GM23248 (cell line): ENCODE results near the gene MAN1C1. TPM values are rescaled to one million over a fixed set of nuclear protein-coding genes. Genes with fewer than 3 reads are reported as not detected.

Experiments used
- DNase-seq: peaks from one replicate; pipeline ENCODE4 v3.0.0-alpha.2; 2015
- H2AFZ ChIP-seq: fragments of 200-600 bp; sonication (generic); 2 replicates; pipeline ENCODE4 v1.6.1; 2016; ENCODE audit warnings: antibody characterized with exemption
- H3F3A ChIP-seq: fragments of 200-600 bp; sonication (generic); 2 replicates; pipeline ENCODE4 v1.6.1; 2016; ENCODE audit warnings: mild to moderate bottlenecking, antibody characterized with exemption, mixed run types; ENCODE audit not compliant: insufficient read depth
- H3K27ac ChIP-seq: fragments of 200-600 bp; sonication (generic); 2 replicates; pipeline ENCODE4 v1.5.1; 2016; ENCODE audit warnings: mild to moderate bottlenecking
- H3K27me3 ChIP-seq: fragments of 200-600 bp; sonication (generic); replicated peaks from 2 replicates; pipeline ENCODE4 v1.6.1; 2016; ENCODE audit warnings: mild to moderate bottlenecking; ENCODE audit not compliant: insufficient read depth
- H3K36me3 ChIP-seq: fragments of 200-600 bp; sonication (generic); 2 replicates; pipeline ENCODE4 v1.6.1; 2016; ENCODE audit warnings: low read depth, mild to moderate bottlenecking
- H3K4me1 ChIP-seq: fragments of 200-600 bp; sonication (generic); 2 replicates; pipeline ENCODE4 v1.6.1; 2016; ENCODE audit warnings: mild to moderate bottlenecking; ENCODE audit not compliant: insufficient read depth
- H3K4me2 ChIP-seq: fragments of 200-600 bp; sonication (generic); one replicate; pipeline ENCODE4 v1.6.1; 2016; ENCODE audit warnings: mild to moderate bottlenecking; ENCODE audit not compliant: unreplicated experiment
- H3K4me3 ChIP-seq: fragments of 200-600 bp; sonication (generic); 2 replicates; pipeline ENCODE4 v1.5.1; 2016; ENCODE audit warnings: mild to moderate bottlenecking
- H3K79me2 ChIP-seq: fragments of 200-600 bp; sonication (generic); 2 replicates; pipeline ENCODE4 v1.6.1; 2016; ENCODE audit warnings: mild to moderate bottlenecking; ENCODE audit not compliant: insufficient read depth
- H3K9ac ChIP-seq: fragments of 200-600 bp; sonication (generic); 2 replicates; pipeline ENCODE4 v1.6.1; 2016; ENCODE audit warnings: mild to moderate bottlenecking
- H3K9me2 ChIP-seq: fragments of 200-600 bp; sonication (generic); 2 replicates; pipeline ENCODE4 v1.6.1; 2016; ENCODE audit warnings: mixed run types, mild to moderate bottlenecking, moderate library complexity; ENCODE audit not compliant: insufficient read depth
- H3K9me3 ChIP-seq: fragments of 200-600 bp; sonication (generic); one replicate; pipeline ENCODE4 v1.6.1; 2017; ENCODE audit warnings: low read depth
- H4K20me1 ChIP-seq: fragments of 200-600 bp; sonication (generic); 2 replicates; pipeline ENCODE4 v1.6.0; 2016; ENCODE audit not compliant: insufficient read depth
- EZH2 ChIP-seq: fragments of 200-600 bp; sonication (generic); IDR thresholded peaks from 2 replicates; pipeline ENCODE4 v1.6.1; 2018; ENCODE audit warnings: antibody characterized with exemption, mild to moderate bottlenecking; ENCODE audit not compliant: insufficient read depth, poor library complexity, severe bottlenecking
- EZH2phosphoT487 ChIP-seq: fragments of 200-600 bp; sonication (generic); IDR thresholded peaks from 2 replicates; pipeline ENCODE4 v1.6.1; 2018; ENCODE audit warnings: antibody characterized with exemption, moderate library complexity, mild to moderate bottlenecking, low read depth; ENCODE audit not compliant: insufficient read depth
- WGBS, 2 experiments: methylation state at CpG; one replicate each; pipeline ENCODE4 v1.1.6; 2015 to 2017; ENCODE audit warnings: low lambda C conversion rate in 2 of 2, low coverage in 1 of 2; ENCODE audit errors: missing lambda C conversion rate in 2 of 2; 5-methylcytosine and 5-hydroxymethylcytosine counted together
- in situ Hi-C: fragments of 300-500 bp; cut with MboI; formaldehyde crosslinking; loops from 2 replicates; pipeline ENCODE4 v1.15.0; 2020
- polyA plus RNA-seq: library from polyadenylated mRNA; unstranded; fragments of >200 nt; fragmentation: Nextera tagmentation; extraction: Ambion mirVana; gene quantifications from 2 replicates; pipeline ENCODE4 v1.2.1, GENCODE V29; 2016
- total RNA-seq: library from RNA; depleted of rRNA; stranded (reverse); fragments of >200 nt; shearing (Covaris generic); gene quantifications from 2 replicates; pipeline ENCODE4 v1.2.3, GENCODE V29; 2014

MAN1C1 gene
- total and polyA plus RNA-seq, 2 experiments from 2014 or later: 0.29 to 1.1 TPM

- Histone ChIP-seq H2AFZ (no peak overlapping the region), H3K9me2 (no peaks in the 10 kb centered on the region), H3K4me1 (peaks cover 12% of the 10 kb centered on the region; the same call in 1 of the 2 replicates), H3K9me3 (no peaks in the 10 kb centered on the region), H3K4me3 (no peak overlapping the region), H3K79me2 (no peaks in the 10 kb centered on the region), H3K9ac (no peak overlapping the region), H3K36me3 (no peaks in the 10 kb centered on the region), H3K4me2 (peak overlapping the region; percentile 21), H3K27me3 (no peaks in the 10 kb centered on the region; the same call in 1 of the 2 replicates), H3K27ac (no peak overlapping the region), H3F3A (no peaks in the 10 kb centered on the region), H4K20me1 (no peaks in the 10 kb centered on the region)
- peak; percentile 56 for DNase-seq
- in situ Hi-C loops: no loop called here
- WGBS, 2 experiments: 37 to 49% methylated on average over 9 of the region's 9 CpGs
- TF ChIP-seq EZH2phosphoT487: no peak
- no peak for TF ChIP-seq EZH2
Measured at GRCh38 chr1:25683731-25684130, 67.1 kb downstream of the MAN1C1 start.

DNA sequence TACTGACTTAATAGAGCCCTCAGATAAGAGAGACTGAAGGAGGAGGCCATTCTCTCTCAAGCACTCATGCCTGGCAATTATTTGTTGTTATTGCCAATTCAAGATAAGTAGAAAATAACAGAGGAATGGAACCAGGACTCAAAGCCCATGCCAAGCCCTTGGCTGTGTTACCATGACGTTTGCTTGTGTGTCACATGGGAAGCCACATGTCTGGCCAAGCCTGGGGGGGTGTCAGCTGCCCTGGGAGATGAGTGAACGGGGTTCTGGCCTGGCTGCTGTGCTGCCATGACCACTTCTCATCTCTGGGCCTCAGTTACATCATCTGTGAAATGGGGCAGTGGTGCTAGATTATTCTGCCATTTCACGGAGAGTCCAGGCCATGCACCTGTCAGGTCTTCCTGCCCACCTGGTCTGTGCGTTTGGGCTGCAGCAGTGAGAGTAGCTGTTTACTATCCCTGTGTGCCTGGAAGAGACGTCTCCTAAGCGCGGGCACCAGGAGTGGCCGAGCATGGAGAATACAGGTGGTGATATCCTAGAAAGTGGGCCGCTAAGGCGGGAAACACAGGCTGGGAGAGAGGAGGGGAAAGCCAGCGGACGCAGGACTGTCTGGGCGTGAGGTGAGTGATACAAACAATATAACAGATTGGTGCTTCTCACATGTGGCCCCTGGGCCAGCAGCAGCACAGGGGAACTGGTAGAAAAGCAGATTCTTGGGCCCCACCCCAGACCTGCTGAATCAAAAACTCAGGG is 67.8 kb downstream of the MAN1C1 start:
- Histone ChIP-seq H3K79me2 (no peaks in the 10 kb centered on the region), H2AFZ (no peak overlapping the region), H3K9ac (no peak overlapping the region), H3K9me2 (no peaks in the 10 kb centered on the region), H4K20me1 (no peaks in the 10 kb centered on the region), H3K36me3 (no peaks in the 10 kb centered on the region), H3K27ac (no peak overlapping the region), H3F3A (no peaks in the 10 kb centered on the region), H3K9me3 (no peaks in the 10 kb centered on the region), H3K4me2 (peak overlapping the region; percentile 21), H3K4me3 (no peak overlapping the region), H3K27me3 (peaks cover 1% of the 10 kb centered on the region; the same call in 1 of the 2 replicates), H3K4me1 (peaks cover 12% of the 10 kb centered on the region; the same call in 1 of the 2 replicates)
- 81 to 82% methylated on average over 13 of the region's 13 CpGs for WGBS, 2 experiments
- in situ Hi-C loops: no loop called here
- TF ChIP-seq EZH2 (no peak), EZH2phosphoT487 (no peak)
- DNase-seq: peak; percentile 38

DNA sequence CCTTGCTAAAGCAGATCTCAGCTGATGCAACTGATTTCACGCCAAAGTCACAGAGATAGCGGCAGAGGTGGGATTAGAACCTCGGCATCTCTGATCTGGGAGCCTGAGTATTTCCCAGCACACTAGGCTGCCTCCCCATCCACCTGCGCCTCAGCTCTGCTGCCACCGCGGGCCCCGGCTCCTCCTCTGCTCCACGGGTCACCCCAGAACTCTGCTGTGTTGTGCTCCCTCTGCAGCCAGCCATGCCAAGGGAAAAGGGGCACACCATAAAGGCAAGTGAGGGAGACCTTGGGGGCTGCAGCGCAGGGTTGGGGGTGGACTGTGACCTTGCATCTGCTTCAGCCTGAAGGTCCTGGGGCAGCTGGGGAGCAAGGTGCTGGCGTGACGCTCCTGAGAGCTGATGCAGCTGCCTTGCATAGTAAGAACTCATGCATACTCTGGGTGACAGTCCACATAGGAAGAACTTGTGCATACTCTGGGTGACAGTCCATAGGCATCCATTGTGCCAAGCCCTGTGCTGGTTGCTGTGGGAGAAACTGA is 68.7 kb downstream of the MAN1C1 start:
- Histone ChIP-seq H3K9me2 (no peaks in the 10 kb centered on the region), H3K4me3 (no peak overlapping the region), H3K4me2 (no peak overlapping the region), H3K9me3 (no peaks in the 10 kb centered on the region), H2AFZ (no peak overlapping the region), H3K36me3 (no peaks in the 10 kb centered on the region), H3K4me1 (peaks cover 12% of the 10 kb centered on the region; the same call in 1 of the 2 replicates), H3K9ac (no peak overlapping the region), H4K20me1 (no peaks in the 10 kb centered on the region), H3K27ac (no peak overlapping the region), H3K79me2 (no peaks in the 10 kb centered on the region), H3F3A (no peaks in the 10 kb centered on the region), H3K27me3 (peaks cover 3% of the 10 kb centered on the region; the same call in 1 of the 2 replicates)
- in situ Hi-C loops: no loop called here
- TF ChIP-seq EZH2 (no peak), EZH2phosphoT487 (no peak)
- no peak for DNase-seq
- 96 to 98% methylated on average over 10 to 11 of the region's 11 CpGs for WGBS, 2 experiments

- H3K4me3 ChIP-seq: no peak overlapping the region
- H3K79me2 ChIP-seq: no peaks in the 10 kb centered on the region
- no peak overlapping the region for H2AFZ ChIP-seq
- no peaks in the 10 kb centered on the region for H3K36me3 ChIP-seq
- peaks cover 3% of the 10 kb centered on the region; the same call in 1 of the 2 replicates for H3K27me3 ChIP-seq
- H4K20me1 ChIP-seq: no peaks in the 10 kb centered on the region
- no peaks in the 10 kb centered on the region for H3K9me2 ChIP-seq
- H3K9me3 ChIP-seq: no peaks in the 10 kb centered on the region
- no peak overlapping the region for H3K27ac ChIP-seq
- 45 to 49% methylated on average over 19 of the region's 19 CpGs for WGBS, 2 experiments
- no peak overlapping the region for H3K9ac ChIP-seq
- H3K4me1 ChIP-seq: peaks cover 12% of the 10 kb centered on the region; the same call in 1 of the 2 replicates
- in situ Hi-C loops: no loop called here
- H3K4me2 ChIP-seq: no peak overlapping the region
- H3F3A ChIP-seq: no peaks in the 10 kb centered on the region
- DNase-seq: peak; percentile 55
- TF ChIP-seq EZH2phosphoT487: no peak
- TF ChIP-seq EZH2: no peak
Measured at GRCh38 chr1:25685938-25686665, 69.5 kb downstream of the MAN1C1 start.
